GM12873 (cell line): ENCODE data around the gene KRTAP10-3.

Source experiments
- TF ChIP-seq, protein P1 (sequence below): IDR thresholded peaks from 2 replicates; pipeline ENCODE4 v1.5.1; 2012; ENCODE audit warnings: low read depth, mild to moderate bottlenecking, moderate library complexity, low read length, control low read depth; ENCODE audit not compliant: insufficient read depth; ENCODE audit errors: missing control alignments

Gene KRTAP10-3

DNA sequence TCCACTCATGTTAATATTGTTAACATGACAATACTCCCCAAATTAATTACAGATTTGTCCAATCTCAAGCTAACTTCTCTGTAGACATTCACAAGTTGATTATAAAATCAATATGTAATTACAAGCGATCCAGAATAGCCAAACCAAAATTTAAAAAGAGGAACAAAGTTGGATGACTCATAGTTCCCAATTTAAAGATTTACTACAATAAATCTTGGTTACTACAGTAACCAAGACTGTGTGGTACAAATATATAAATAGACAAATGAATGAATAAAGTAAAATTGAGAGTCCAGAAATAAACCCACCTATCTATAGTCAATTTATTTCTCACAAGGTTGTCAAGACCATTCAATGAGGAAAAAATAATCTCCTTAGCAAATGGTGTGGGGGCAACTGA, 7.8 kb upstream of the KRTAP10-3 start:
- TF ChIP-seq, protein P1, sequence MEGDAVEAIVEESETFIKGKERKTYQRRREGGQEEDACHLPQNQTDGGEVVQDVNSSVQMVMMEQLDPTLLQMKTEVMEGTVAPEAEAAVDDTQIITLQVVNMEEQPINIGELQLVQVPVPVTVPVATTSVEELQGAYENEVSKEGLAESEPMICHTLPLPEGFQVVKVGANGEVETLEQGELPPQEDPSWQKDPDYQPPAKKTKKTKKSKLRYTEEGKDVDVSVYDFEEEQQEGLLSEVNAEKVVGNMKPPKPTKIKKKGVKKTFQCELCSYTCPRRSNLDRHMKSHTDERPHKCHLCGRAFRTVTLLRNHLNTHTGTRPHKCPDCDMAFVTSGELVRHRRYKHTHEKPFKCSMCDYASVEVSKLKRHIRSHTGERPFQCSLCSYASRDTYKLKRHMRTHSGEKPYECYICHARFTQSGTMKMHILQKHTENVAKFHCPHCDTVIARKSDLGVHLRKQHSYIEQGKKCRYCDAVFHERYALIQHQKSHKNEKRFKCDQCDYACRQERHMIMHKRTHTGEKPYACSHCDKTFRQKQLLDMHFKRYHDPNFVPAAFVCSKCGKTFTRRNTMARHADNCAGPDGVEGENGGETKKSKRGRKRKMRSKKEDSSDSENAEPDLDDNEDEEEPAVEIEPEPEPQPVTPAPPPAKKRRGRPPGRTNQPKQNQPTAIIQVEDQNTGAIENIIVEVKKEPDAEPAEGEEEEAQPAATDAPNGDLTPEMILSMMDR: no peak

- TF ChIP-seq, protein P1: no peak
These were observed 6.4 kb upstream of the KRTAP10-3 start for GRCh38 chr21:44564886-44565598.

- TF ChIP-seq, protein P1: no peak
These were observed 5.5 kb upstream of the KRTAP10-3 start for GRCh38 chr21:44564099-44564498.

DNA sequence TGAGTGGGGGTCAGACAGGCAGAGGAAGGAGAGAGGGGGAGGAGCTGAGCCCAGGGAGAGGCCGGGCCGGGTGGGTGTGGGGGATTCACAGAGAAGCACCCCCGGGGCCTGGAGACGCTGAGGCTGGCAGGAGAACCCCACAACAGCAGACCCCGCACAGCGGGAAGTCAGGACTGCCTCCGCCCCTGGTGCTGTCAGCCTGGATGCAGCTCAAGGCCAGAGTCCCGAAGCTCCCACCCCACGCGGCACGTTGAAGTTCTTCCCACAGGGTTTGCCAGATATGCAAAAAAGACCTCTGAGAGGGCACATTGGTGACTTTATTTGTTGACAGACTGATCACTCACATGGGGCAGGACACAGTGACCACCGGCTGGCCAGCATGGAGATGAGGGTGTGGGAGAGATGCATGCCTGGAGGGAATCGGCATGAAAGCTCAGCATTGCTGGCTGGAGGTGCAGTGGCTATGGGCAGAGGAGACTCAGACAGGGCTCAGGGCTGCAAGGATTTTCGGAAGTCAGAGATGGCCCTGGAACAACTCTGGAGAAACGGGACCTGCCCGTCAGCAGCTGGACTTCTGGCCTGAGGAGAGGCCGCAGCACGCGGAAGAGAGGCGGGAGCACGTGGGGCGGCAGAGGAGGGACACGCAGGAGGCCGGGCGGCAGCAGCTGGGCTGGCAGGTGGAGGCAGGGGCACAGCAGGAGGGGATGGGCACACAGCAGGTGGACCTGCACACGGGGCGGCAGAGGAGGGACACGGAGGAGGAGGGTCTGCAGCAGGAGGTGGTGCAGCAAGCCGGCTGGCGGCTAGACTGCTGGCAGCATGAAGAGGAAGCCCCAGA, 885 bp downstream of the KRTAP10-3 start:
- TF ChIP-seq, protein P1: no peak

DNA sequence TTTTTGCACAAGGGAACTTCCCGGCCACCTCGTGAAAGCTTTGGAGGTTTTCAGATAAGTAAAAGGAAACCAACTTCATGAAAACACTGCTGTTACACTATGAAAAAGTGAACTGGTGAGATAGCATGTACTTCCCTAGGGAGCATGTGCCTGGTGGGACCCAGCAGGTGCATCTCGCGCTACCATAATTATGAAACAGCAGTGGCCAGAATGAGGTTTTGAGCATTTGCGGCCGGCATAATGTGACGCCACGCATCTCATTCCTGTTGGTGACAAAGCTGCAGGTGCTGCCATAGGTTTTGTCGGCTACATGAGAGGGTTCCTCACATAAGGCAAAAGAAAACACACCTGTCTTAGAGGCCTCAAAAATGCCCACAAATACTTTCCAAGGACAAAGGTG, 1.7 kb downstream of the KRTAP10-3 start:
- TF ChIP-seq, protein P1: no peak

GRCh38 chr21:44555200-44555875, 3.3 kb downstream of the KRTAP10-3 start:
- TF ChIP-seq, protein P1: no peak

DNA sequence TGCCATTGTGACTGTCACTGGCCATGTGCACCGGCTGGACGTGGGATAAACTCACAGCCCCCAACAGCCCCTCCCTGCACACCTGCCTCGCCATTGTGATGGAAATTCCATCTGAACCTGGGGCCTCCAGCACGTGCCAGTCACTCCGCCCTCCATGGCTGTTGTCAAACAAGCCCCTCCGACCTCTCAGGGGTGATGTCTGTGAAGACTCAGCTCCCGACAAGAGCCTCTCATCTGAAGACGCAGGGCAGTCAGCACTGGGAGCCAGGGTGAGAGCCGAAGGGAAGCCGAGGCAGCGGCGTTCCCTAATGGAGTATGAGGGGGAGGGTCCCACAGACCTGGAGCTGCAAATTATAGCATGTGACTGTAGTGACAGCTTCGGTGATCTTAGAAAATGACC, 5.9 kb downstream of the KRTAP10-3 start:
- TF ChIP-seq, protein P1: no peak
